Peyer's patch (tissue), 4 donors: ENCODE measurements around the gene MGMT. TPM values are rescaled to one million over a fixed set of nuclear protein-coding genes. Genes with fewer than 3 reads are reported as not detected.

Source experiments
- DNase-seq, 3 donors: peaks; one replicate each; pipeline ENCODE4 v3.0.0-alpha.2; 2017 to 2019
- H3K27ac ChIP-seq, 4 donors: fragments of 200-600 bp; sonication (generic); one replicate each; pipeline ENCODE4 v1.5.1; 2016 to 2019
- H3K27me3 ChIP-seq, 2 donors: fragments of 200-600 bp; sonication (generic); one replicate each; pipeline ENCODE4 v1.5.1; 2019
- H3K36me3 ChIP-seq, 3 donors: fragments of 200-600 bp; sonication (generic); one replicate each; pipeline ENCODE4 v1.5.1; 2016 to 2019
- H3K4me1 ChIP-seq, 4 donors: fragments of 200-600 bp; sonication (generic); one replicate each; pipeline ENCODE4 v1.5.1; 2016 to 2019
- H3K4me3 ChIP-seq, 4 donors: fragments of 200-600 bp; sonication (generic); 1 replicate in 3 of 4; 2 replicates in 1 of 4; pipeline ENCODE4 v1.5.1; 2016 to 2019; ENCODE audit warnings: mild to moderate bottlenecking in 1 of 4
- H3K9me3 ChIP-seq, 4 donors: fragments of 200-600 bp; sonication (generic); one replicate each; pipeline ENCODE4 v1.5.1; 2016 to 2019; ENCODE audit warnings: mild to moderate bottlenecking in 1 of 4
- CTCF ChIP-seq, 6 experiments: fragments of 450-650 bp in 4 of 6; fragments of 200-600 bp in 2 of 6; sonication (generic) in 1 of 6; IDR thresholded peaks; one replicate each; pipeline ENCODE4 v1.5.1; 2017 to 2019; ENCODE audit warnings: antibody characterized with exemption in 6 of 6, mild to moderate bottlenecking in 3 of 6, moderate library complexity in 1 of 6
- POLR2A ChIP-seq, 2 donors: fragments of 450-650 bp; IDR thresholded peaks; one replicate each; pipeline ENCODE4 v1.5.1; 2017; ENCODE audit warnings: antibody characterized with exemption in 2 of 2, mild to moderate bottlenecking in 2 of 2, moderate library complexity in 2 of 2
- total RNA-seq, 4 donors: library from RNA; depleted of rRNA; stranded (reverse); fragments of >200 nt; gene quantifications; one replicate each; pipeline ENCODE4 v1.1.0, GENCODE V29; 2016

Gene MGMT
- total RNA-seq, 4 donors from 2014 or later: 24.5 to 43.7 (median 35.3) TPM

- TF ChIP-seq POLR2A (IDR thresholded peaks at IDR 0.05) (no peak), CTCF (IDR thresholded peaks at IDR 0.05) (no peak)
- no peaks in the 10 kb centered on the region for H3K9me3 ChIP-seq
- H3K4me3 ChIP-seq: no peak overlapping the region
- DNase-seq: no peak
- H3K4me1 ChIP-seq: no peaks in the 10 kb centered on the region
- no peaks in the 10 kb centered on the region for H3K27me3 ChIP-seq
- H3K36me3 ChIP-seq: no peaks in the 10 kb centered on the region
- H3K27ac ChIP-seq: no peak overlapping the region
Measured at GRCh38 chr10:129683920-129684319, 216.9 kb downstream of the MGMT start.

GRCh38 chr10:129685271-129685670 is 218.2 kb downstream of the MGMT start:
- Histone ChIP-seq H3K9me3 (no peaks in the 10 kb centered on the region), H3K27me3 (no peaks in the 10 kb centered on the region), H3K4me1 (no peaks in the 10 kb centered on the region)

GRCh38 chr10:129689671-129690071 is 222.6 kb downstream of the MGMT start:
- Histone ChIP-seq H3K9me3 (no peaks in the 10 kb centered on the region), H3K27ac (no peak overlapping the region), H3K36me3 (no peaks in the 10 kb centered on the region), H3K4me1 (no peaks in the 10 kb centered on the region), H3K27me3 (no peaks in the 10 kb centered on the region), H3K4me3 (no peak overlapping the region)
- DNase-seq: no peak
- TF ChIP-seq POLR2A (IDR thresholded peaks at IDR 0.05) (no peak), CTCF (IDR thresholded peaks at IDR 0.05) (no peak)

More at GRCh38 chr10:129685271-129685670, 218.2 kb downstream of the MGMT start:
- Histone ChIP-seq H3K36me3 (no peaks in the 10 kb centered on the region), H3K27ac (no peak overlapping the region), H3K4me3 (no peak overlapping the region)
- TF ChIP-seq CTCF (IDR thresholded peaks at IDR 0.05) (no peak), POLR2A (IDR thresholded peaks at IDR 0.05) (no peak)
- DNase-seq: no peak

GRCh38 chr10:129690248-129691070 is 223.4 kb downstream of the MGMT start:
- no peaks in the 10 kb centered on the region for H3K9me3 ChIP-seq
- TF ChIP-seq POLR2A (IDR thresholded peaks at IDR 0.05) (no peak), CTCF (IDR thresholded peaks at IDR 0.05) (no peak)
- H3K4me1 ChIP-seq: no peaks in the 10 kb centered on the region
- no peak overlapping the region for H3K4me3 ChIP-seq
- H3K27me3 ChIP-seq: no peaks in the 10 kb centered on the region
- no peak overlapping the region for H3K27ac ChIP-seq
- no peak for DNase-seq
- H3K36me3 ChIP-seq: no peaks in the 10 kb centered on the region

GRCh38 chr10:129692695-129693094 is 225.7 kb downstream of the MGMT start:
- Histone ChIP-seq H3K4me1 (no peaks in the 10 kb centered on the region), H3K9me3 (no peaks in the 10 kb centered on the region), H3K36me3 (no peaks in the 10 kb centered on the region), H3K4me3 (no peak overlapping the region), H3K27ac (no peak overlapping the region), H3K27me3 (no peaks in the 10 kb centered on the region)
- TF ChIP-seq CTCF (IDR thresholded peaks at IDR 0.05): no peak
- TF ChIP-seq POLR2A (IDR thresholded peaks at IDR 0.05): no peak
- no peak for DNase-seq
